ENCODE measurements around the gene PAFAH1B1.

The PAFAH1B1 gene

DNA sequence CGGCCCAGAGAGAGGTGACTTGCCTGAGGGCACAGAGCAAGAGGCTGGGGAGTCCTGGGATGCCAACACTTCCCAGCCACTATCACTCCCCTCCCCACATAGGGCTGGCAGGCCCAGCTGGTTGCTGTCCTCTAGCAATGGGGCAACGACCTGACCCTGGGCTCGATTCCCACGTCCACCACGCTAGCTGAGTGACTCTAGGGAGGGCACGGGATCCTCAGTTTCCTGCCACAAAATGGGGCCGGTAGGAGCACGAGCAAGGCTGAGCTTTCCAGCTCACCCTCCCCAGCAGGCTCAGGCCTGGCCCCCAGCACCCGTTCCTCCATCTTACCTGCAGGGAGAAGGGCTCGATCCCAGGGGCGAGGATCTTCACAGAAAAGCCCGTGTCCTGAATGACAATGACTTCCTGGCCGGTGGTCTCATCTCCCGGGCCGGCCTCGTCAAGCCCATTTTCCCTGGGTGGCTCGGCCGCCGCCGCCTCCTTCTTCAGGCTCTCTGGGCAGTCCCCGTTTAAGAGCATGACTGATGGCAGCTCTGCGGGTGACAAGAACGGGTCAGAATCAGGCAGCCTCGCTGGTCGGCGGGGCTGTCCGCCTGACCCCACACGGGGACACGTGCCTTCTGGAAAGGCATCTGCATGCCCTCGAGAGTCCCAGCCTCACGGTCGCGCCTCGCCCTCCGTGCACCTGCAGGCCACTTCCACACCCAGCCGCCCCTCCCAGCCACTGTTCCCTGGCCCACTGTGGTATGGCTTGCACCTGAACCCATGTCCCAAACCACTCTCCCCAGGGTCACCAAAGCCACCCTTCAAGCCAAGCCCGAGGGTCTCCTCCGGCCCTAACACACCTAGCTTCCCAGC lies 110.8 kb downstream of the PAFAH1B1 start:
- DNase-seq (ENCODE audit: low read depth): no peak

GRCh38 chr17:2704890-2705248 lies 111.4 kb downstream of the PAFAH1B1 start:
- DNase-seq (ENCODE audit: low read depth): no peak

DNA sequence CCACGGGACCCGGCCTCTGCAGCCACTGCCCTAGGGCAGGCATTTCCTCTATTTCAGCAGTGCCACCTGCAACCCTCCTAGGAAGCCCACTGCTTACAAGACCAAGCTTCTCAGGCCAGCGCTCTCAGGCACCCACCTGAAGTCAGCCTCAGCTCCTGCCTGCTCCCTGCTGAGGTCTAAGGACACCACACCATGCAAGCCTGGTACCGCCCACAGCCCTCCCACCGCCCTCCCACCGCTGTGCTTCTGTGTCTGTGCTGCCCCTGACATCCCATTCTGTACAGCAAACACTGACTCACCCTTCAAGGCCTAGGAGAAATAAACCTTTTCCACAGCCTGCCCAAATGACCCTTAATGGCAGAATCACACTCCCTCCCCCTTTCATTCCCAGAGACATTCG lies 111.8 kb downstream of the PAFAH1B1 start:
- DNase-seq (ENCODE audit: low read depth): peak; percentile 83

DNA sequence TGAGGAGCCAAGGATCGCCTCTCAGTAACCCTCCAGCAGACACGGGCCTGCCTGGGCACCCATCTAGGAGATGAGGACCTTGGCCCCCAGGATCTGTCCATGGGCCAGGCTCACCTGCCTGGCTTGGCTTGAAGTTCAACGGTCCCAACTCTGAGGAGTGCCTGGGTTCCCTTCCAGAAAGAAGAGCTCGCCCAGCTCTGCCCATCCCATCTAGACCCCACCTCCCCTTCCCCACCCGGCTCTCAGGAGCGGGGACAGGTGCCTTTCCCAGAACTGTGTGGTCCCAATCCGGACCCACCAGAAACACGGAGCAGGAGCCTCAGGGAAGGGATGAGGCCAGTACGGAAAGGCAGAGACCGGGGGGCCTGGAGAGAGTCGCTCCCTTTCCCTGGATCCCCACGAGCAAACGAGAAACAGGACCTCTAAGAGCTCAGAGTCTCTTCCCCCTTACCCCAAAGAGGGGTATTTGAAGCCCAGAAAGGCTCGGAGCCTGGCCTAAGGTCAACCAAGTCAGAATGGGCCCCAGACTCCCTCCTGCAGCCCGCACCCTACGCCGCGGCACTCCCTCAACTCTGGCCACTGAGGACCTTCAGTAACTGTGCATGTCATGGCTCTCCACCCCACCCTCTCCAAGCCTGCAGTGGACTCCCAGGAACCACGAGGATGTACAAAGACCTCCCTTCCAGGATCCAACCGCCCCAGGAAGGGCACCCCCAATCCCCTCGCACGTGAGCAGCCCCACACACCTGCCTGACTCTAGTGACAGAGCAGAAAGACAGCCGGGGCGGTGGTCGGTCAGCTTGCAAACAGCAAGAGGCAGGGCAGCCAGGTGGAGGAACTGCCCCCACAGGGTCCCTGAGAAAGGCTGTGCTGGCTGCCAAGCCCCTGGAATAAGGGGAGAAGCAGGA lies 112.7 kb downstream of the PAFAH1B1 start:
- DNase-seq (ENCODE audit: low read depth): no peak

DNA sequence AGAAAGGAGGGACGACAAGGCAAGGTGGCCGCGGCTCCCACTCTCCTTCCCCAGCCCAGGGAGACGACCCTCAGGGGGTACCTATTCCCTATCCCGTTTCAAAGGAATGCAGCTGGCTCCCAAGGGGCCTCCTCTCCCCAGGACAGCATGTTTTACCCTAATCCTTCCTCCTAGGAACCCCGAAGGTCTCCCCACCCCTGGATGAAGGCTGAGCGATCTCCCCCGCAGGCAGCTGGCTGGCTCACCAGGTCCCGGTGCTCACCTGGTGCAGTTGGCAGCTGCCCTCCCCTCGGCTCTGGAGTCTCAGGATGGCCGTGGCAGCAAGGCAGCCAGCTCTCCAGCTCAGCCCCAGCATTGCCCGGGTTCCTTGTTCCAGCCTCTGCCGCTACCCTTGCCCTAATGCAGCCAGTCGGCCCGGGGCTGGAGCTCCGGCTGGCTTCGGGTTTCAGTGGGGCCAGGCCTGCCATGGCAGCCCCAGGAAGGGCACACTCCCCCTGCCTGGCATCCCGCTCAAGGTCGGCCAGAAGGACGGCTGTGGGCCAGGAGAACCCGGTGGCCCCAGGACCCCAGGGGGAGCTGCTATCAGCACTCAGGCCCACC lies 113.6 kb downstream of the PAFAH1B1 start:
- DNase-seq (ENCODE audit: low read depth): no peak

GRCh38 chr17:2707721-2708584 lies 114.5 kb downstream of the PAFAH1B1 start:
- DNase-seq (ENCODE audit: low read depth): no peak

DNA sequence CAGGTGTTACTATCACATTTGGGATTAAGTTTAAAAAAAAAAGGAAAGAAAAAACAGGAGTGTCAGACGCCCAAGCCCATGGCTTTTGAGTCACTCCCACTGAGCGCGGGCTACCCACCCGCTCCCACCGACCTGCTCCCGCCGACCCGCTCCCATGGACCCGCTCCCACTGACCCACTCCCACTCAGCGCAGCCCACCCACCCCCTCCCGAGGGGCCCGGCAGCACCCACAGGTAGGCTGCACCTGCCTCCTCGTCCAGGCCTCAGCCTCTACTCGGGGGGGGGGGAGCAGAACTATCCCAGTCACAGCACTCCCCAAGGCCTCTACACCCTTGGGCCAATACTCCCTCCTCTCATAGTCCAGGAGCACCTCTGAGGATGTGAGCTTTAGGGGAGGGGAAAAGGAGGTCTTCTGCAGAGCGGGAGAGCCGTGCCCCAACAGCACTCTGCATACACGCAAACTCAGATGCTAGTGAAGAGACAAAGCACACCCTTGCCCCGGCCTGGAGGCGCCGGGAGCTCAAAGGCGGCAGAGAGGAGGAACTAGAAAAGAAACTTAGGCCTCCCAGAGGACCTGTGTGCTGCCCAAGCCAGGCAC lies 115.2 kb downstream of the PAFAH1B1 start:
- no peak for DNase-seq (ENCODE audit: low read depth)

- no peak for DNase-seq (ENCODE audit: low read depth)
Measured at GRCh38 chr17:2709183-2709661, 115.8 kb downstream of the PAFAH1B1 start.

DNA sequence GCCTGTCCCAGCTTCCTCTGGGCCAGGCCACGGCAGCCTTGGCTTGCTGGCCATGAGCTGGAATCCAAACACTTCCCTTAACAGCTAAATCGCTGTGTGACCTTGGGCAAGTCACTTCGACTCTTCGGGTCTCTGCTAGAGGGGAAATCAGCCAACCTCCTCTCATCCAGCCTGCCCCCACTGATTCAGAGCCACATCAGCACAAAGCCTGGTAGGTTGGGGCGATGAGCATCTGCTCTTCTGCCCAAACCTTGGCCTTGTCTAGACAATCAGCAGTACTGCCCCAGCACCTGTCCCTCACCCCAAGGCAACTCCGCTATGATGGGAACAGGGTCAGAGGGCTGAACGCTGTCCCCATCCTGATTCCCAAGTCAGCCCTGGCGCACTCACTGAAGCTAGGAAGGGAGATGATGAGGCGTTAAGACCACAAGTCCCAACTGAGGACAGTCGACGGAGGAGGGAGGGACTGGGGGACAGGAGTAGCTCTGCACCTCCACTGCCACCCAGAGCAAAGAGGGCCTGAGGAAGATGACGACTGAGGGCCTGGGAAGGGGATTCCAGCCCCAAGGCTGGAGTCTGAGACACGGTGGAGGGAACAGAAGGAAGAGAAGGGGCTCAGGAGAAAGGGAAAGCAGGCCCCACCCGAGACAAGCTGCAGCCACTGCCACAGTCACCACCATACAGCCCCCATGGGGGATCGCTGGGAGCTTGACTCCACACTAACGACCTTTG lies 116.8 kb downstream of the PAFAH1B1 start:
- DNase-seq (ENCODE audit: low read depth): no peak

DNA sequence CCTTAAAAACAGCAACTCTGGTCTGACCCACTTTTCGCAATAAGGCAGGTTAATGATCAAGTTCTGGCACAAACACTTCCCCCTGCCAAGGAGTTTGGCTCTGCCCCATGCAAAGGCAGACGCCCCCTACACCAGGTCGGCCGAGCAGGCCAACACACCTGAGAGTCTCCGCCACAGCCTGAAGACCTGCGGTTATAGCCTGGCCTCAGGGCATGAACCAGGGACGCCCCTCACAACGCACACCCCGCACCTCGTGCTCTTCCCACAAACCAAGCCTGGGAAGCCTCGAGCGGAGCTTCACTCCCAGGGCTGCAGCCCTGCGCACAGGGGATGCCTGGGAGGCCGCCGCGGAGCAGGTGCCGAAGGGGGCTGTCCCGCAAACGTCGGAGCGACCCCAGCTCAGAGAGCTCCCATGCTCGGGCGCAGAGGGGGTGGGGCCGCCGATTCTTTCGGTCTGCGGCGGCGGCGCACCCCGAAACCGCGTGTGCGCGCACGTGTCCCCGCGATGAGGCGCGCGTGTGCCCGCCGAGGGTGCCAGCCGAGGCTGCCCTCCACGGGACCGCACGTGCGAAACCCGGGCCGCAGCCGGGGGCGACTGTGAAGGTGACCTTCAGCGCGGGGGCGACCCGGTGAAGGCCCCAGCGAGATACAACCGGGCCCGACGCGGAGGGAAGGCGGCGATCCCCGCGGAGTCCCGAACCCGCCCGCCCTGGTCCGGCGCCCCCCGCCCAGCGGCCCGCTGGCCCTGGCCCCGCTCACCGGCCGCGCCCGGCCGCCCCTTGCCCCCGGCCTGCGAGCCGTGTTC lies 117.6 kb downstream of the PAFAH1B1 start:
- DNase-seq (ENCODE audit: low read depth): no peak

DNA sequence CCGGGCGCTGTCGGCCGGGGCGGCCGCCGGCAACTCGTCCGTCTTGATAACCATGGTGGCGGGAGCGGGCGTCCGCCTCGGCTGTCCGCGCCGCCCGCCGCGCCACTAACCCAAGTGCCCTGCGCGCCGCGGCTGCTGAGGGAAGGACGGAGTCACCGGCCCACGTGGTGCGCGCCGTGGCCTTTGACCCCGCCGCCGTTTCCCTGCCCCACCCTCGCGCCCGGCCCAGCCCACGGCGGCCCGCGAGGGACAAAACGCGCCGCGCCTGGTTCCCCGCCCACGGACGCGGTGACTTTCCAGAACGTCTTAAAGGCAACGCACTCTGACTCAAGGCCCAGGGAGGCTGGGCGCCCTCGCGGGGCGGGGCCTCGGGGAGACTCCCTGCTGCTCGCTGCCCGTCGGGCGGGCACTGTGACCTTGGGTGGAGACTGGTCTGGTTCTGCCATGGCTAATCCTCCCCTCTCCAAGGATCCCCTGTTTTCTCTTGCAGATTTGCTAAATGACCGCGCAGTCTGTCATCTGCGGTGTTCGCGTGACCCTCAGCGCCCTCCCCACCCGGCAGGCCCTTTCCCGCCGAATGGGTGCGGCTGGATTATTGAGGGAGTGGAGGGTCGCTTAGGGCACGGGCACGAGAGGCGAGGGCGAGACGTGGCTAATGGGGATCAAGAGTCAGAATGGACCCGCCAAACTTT lies 118.3 kb downstream of the PAFAH1B1 start, which contains the start of gene CLUH:
Gene CLUH, minus strand, starts transcription at position 157 of the 692 bp plus-strand sequence. Its CDS starts 103 bp downstream, at position 54.
- DNase-seq (ENCODE audit: low read depth): peak; percentile 97

DNA sequence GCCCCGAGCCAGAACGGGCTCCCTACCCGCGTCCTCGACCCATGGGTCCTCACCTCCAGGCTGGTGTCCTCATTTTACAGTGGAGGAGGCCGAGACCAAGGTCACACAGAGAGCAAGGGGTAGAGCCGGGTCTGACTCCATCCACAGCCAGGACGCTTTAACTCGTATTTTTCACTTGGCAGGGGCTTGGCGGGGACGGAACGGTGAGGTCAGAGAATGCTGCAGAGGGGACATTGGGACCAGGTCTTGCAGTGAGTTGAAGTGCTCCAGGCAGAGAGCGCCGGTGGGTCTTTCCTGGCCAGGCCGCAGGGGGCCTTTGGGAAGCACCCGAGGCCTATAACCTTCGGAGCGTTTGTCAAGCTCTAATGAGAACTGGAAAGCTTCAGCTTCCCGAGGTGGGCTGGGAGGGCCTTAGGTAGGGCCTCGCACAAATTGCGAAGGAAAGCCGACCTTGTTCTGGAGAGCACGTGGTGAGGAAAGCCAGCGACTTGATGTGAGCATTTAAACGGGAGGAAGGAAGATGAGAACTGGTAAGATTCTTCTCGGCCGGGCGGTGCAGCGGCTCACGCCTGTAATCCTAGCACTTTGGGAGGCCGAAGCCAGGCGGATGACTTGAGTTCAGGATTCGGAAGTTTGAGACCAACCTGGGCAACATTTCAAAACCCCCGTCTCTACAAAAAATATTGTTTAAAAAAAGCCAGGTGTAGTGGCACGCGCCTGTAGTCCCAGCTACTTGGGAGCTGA lies 119.0 kb downstream of the PAFAH1B1 start:
- DNase-seq (ENCODE audit: low read depth): no peak

DNA sequence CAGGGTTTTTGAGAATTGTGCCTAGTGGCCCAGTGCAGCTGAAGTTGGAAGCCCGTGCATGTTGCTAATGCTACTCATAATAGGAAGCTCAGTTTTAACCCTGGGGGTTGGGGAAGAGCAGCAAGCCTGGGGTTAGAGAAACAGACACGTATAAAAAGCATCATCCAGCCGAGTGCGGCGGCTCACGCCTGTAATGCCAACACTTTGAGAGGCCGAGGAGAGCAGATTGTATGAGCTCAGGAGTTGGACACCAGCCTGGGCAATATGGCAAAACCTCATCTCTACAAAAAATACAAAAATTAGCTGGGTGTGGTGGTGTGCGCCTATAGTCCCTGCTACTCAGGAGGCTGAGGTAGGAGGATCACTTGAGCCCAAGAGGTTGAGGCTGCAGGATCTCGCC lies 120.4 kb downstream of the PAFAH1B1 start:
- no peak for DNase-seq (ENCODE audit: low read depth)

- no peak for DNase-seq (ENCODE audit: low read depth)
Measured at GRCh38 chr17:2716649-2717048, 123.2 kb downstream of the PAFAH1B1 start.

DNA sequence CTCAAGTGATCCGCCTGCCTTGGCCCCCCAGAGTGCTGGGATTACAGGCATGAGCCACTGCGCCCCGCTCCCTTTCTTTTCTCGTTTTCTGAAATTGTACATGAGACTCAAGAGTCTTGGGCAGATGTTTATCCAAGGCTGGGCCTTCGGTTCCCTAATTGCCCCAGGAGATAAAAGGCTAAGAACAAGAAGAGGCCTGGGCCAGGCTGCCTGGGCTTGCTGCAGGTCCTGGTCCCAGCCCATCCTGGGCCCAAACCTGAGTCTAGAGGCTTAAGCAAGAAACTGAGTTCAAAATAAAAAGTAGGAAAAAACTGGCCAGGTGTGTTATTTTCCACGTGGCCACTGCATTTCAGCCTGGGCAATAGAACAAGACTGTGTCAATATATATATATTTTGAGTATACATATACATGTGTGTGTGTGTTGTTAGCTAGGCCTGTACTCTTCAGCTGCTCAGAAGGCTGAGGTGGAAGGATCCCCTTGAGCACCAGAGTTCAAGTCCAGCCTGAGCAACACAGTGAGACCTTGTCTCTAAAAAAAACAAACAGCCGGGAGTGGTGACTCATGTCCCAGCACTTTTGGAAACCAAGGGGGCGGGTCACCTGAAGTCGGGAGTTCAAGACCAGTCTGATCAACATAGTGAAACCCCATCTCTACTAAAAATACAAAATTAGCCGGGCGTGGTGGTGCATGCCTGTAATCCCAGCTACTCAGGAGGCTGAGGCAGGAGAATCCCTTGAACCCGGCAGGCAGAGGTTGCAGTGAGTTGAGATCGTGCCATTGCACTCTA lies 124.9 kb downstream of the PAFAH1B1 start:
- no peak for DNase-seq (ENCODE audit: low read depth)

DNA sequence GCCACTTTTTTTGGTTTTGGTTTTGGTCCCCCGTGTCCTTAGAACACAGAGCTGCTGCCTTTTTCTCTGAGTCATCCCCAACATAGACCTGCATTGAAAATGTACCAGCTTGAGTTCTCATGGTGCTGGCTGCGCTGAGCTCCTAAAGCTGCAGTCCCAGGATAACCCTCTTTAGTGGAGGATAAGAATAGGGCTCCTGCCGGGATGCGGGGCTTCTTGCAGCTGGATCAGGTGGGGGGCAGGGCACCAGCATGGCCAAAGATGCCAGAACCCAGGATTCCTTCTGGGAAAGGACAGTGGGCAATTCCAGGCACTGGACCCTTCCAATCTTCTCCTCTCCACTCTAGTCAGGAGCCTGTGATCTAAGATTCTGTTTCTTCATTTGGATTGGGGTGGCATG lies 126.4 kb downstream of the PAFAH1B1 start:
- no peak for DNase-seq (ENCODE audit: low read depth)

- DNase-seq (ENCODE audit: low read depth): no peak
Measured at GRCh38 chr17:2721603-2722002, 128.1 kb downstream of the PAFAH1B1 start.

All from iris pigment epithelial cell (primary cell).